Ecto neural progenitor cell (in vitro differentiated cells): Measurements from ENCODE around the gene ZFAND2A.
"Not testable (repeated sequence)": the region's sequence is repeated elsewhere in the genome, so short reads cannot be mapped to it uniquely, and the experiment has no call there.

ENCODE experiments used
- DNase-seq: peaks from one replicate; pipeline ENCODE4 v3.0.0-alpha.2; 2018; ENCODE audit warnings: low spot score

Gene ZFAND2A

DNA sequence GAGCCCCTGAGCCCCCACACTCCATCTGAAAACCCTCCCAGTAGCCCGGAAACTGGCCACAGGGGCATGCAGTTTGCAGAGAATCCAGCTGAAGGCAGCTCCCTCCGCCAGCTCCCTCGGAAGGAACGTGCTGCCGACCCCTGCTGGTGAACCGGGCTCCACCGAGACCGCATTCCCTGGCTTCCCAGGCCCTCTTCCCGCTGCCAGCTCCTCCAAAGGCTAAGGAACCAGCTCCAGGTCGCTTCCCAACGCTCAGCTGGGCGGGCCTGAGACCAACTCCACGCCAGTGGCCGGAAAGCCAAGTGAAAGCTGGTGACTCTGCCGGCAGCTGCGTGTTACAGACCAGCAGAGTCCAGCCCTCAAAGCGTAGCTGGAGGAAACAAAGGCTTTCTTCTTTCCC is 36.3 kb downstream of the ZFAND2A start:
- DNase-seq = peak; percentile 89

DNA sequence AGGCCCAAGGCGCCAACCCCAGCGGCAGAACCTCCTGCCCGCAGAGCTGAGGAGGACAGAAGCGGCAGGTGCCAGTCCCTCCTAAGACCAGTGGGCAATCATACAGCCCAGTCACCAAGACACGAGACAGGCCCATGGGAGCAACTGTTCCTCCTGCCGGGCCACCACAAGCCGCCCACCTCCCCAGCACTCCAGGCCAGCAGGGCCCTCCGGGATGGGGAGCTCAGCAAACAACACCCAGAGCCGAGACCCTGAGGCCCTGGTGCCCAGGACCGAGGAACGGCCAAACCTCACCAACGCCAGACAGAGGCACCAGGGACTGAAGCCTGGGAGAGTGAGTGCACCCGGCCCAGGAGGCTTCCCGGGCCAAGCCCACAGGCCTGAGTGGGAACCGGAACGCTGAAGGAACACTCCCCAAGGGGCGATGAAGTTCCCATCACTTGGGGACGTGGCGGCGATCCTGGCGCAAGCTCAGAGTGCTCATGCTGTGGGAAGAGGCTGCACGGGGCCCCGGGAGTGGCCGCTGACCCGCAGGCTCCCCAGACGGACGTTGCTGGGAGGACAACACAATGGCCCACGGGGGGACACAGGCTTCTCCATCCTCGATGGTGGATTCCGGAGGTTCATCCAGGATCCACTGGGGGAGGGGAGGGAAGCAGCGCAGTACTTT is 37.0 kb downstream of the ZFAND2A start:
- no peak for DNase-seq

DNA sequence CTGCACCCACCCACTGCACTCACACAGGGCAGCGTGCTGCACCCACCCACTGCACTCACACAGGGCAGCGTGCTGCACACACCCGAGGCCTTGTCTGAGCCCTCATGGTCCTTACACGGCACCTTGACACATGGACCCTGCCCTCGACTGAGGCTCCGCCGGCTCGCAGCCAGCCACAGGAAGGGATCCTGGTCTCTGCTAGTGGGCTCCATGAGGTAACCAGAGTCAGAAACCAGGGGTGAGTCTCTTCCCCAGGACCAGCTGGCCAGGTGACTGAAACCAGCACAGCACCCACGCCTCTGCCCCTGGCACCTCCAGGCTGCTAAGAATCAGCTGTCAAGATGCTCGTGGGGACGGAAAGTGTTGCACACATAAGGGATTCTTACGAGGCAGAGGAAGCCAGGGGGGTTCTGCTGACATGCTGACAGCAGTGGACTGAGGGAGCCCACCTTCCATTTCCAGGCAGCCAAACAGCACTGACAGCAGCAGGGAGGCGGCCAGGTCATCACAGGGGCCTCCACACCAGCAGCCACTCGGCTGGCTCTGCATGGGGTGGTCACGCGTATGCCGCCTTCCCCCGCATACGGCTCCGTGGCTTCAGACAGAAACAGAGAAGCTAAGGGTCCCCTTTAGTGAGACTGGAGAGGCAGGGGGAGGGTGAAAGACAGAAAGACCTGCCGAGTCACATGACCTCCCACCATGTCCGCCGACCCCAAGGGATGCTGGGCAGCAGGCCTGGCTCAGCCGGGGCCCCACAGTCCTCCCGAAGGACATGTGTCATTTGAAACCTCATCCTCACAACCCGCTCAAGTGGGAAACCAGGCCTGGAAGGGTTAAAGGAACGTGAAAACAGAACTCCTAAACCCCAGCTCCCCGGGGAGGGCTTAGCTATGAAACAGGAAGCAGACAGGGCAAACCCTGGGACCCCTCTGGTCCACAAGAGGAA is 37.8 kb downstream of the ZFAND2A start:
- DNase-seq = no peak

DNA sequence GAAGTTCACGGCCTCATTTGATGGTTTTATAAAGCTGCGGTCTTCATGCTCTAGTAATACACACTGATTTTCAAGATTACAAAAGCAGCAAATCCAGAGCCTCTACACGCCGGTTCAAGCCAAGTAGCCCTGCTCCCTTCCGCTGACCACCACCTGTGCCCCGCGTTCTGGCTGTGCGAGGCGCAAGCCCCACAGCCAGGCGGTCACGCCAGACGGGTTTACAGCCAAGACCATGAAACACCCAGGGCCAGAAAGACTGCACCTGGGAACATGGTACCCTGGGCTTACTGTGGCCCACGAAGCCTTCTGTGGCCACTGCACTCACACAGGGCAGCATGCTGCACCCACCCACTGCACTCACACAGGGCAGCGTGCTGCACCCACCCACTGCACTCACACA is 38.5 kb downstream of the ZFAND2A start:
- DNase-seq = no peak

- no peak for DNase-seq
Measured at GRCh38 chr7:1120791-1121190, 39.2 kb downstream of the ZFAND2A start.

GRCh38 chr7:1119201-1119600 is 40.8 kb downstream of the ZFAND2A start:
- DNase-seq = no peak

DNA sequence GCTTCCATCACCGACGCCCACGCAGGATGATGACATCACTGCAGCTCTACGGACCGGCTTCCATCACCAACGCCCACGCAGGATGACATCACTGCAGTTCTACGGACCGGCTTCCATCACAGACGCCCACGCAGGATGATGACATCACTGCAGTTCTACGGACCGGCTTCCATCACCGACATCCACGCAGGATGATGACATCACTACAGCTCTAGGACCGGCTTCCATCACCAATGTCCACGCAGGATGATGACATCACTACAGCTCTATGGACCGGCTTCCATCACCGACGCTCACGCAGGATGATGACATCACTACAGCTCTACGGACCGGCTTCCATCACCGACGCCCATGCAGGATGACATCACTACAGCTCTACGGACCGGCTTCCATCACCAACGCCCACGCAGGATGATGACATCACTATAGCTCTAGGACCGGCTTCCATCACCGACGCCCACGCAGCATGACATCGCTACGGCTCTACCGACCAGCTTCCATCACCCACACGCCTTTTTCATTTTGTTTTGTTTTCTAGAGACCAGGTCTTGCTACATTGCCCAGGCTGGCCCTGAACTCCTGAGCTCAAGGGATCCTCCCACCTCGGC is 42.6 kb downstream of the ZFAND2A start:
- DNase-seq = no peak

DNA sequence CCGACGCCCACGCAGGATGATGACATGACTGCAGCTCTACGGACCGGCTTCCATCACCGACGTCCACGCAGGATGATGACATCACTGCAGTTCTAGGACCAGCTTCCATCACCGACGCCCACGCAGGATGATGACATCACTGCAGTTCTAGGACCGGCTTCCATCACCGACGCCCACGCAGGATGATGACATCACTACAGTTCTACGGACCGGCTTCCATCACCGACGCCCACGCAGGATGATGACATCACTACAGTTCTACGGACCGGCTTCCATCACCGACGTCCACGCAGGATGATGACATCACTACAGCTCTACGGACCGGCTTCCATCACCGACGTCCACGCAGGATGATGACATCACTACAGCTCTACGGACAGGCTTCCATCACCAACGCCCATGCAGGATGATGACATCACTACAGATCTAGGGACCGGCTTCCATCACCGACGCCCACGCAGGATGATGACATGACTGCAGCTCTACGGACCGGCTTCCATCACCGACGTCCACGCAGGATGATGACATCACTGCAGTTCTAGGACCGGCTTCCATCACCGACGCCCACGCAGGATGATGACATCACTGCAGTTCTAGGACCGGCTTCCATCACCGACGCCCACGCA is 43.5 kb downstream of the ZFAND2A start:
- not testable (repeated sequence) for DNase-seq

GRCh38 chr7:1115171-1116045 is 44.6 kb downstream of the ZFAND2A start:
- DNase-seq = not testable (repeated sequence)

DNA sequence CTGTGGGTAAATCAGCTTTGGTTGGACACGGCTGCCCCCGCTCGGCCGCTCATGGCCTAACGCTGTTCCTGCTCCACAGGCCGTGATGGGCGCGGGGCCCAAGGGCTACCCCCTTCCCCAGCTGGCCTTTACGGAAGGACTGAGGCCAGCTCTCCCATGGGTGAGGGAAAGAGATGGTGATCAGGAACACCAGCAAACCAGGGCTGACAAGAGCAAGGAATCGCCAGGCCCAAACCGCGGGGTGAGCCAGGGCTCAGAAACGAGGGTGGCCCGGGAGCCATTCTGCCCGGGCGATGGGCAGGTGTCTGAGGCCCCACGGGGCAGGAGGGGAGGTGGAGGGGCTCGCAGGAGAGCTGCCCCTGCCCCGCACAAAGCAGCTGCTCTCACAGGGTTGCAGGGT is 45.5 kb downstream of the ZFAND2A start:
- DNase-seq = no peak

- DNase-seq = no peak
Measured at GRCh38 chr7:1114088-1114487, 45.9 kb downstream of the ZFAND2A start.

DNA sequence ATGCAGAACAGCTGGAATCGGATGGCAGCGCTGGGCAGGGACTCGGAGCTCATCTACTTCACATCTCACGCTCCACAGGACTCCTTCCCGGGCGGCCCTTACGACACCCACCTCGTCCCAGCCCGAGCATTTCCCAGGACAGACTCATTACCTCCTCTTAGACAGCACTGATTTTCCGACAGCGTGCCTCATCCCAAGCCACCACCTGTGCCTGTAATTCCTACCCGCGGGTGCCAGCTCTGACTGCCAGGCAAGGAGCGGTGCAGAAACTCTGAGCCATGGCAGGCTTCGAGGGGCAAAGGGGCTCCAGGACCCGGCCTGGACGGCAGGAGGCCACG is 46.5 kb downstream of the ZFAND2A start:
- no peak for DNase-seq

DNA sequence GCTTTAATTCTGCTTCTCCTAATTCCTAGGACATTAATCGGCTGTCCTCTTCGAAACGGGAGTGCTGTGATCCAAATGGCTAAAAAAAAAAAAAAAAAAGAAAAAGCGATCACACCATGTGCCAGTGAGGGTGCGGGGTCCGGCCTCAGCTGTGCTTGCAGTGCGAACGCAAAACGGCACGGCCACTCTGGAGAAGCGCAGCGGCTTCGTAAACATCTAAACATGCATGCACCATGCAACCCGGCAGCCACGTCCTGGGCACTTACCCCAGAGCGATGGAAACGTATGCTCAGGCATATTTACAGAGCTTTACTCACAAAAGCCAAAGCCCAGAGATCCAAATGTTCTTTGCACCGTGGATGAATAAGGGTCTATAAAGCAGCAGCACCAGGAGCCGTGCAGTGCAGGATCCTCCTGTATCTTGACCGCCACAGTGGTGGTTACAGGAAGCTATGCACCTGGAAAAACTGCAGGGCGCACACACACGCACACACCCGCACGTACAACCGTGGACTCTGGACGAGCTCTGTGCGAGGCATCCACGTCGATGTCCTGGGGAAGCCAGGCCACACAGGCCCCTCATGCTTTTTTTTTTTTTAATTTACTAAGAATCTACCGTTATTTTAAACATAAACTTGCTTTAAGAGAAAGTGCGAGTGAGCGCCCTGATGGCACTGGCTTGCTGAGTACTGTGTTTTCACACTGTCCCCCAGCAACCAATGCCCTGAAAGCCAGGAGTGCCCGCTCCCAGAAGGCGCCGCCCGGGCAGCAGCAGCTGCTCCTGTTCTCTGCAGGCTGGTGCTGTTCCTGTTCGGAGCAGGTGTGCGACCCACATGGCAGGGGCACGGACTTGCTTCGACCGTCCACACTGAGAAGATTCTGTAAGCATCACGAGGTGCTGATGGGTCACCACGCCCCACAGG is 47.1 kb downstream of the ZFAND2A start:
- DNase-seq = no peak

GRCh38 chr7:1112109-1112508 is 47.9 kb downstream of the ZFAND2A start:
- DNase-seq = no peak

DNA sequence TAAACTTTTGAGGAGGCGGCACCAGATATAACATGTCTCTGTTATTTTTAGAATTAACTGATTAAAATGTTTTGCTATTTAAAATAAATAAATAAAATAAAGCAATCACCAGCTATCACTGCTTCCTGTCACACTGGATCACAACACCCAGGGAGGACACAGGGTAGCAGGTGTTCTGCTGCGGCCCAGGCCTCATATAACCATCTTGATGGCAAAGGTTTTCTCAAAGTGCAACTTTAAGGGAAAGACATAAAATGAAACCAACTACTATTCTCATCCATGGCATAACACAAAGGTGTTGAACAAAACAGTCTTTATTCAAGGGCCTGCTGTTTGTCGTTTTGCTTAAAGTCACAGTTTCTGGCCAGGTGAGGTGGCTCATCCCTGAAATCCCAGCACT is 48.8 kb downstream of the ZFAND2A start:
- DNase-seq = no peak

DNA sequence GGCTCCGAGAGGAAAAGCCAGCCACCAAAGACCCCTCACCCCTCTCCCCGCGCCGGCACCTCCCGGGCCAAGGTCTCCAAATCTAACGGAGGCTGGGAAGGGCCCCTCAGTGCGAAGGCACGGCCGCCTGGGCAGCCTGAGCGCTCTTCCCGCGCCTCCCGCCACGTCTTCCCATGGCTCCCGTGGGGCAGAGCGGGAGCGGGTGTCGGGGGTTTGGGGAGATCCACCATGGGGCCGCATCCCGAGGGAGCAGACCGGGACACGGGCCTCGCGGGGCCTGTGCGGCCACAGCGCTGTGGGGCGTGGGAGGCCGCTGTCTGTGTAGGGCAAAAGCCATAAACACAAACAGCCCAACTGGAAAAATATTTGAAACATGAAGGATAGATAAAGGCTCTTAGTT is 49.6 kb downstream of the ZFAND2A start:
- no peak for DNase-seq

GRCh38 chr7:1109581-1110310 is 50.2 kb downstream of the ZFAND2A start:
- no peak for DNase-seq

- no peak for DNase-seq
Measured at GRCh38 chr7:1108264-1108920, 51.6 kb downstream of the ZFAND2A start.

- DNase-seq = no peak
Measured at GRCh38 chr7:1106793-1107421, 53.1 kb downstream of the ZFAND2A start.
